ENCODE measurements around the gene CNKSR1.

GRCh38 chr1:26184086-26184485 is 6.8 kb downstream of the CNKSR1 start:
- TF ChIP-seq, protein P1, sequence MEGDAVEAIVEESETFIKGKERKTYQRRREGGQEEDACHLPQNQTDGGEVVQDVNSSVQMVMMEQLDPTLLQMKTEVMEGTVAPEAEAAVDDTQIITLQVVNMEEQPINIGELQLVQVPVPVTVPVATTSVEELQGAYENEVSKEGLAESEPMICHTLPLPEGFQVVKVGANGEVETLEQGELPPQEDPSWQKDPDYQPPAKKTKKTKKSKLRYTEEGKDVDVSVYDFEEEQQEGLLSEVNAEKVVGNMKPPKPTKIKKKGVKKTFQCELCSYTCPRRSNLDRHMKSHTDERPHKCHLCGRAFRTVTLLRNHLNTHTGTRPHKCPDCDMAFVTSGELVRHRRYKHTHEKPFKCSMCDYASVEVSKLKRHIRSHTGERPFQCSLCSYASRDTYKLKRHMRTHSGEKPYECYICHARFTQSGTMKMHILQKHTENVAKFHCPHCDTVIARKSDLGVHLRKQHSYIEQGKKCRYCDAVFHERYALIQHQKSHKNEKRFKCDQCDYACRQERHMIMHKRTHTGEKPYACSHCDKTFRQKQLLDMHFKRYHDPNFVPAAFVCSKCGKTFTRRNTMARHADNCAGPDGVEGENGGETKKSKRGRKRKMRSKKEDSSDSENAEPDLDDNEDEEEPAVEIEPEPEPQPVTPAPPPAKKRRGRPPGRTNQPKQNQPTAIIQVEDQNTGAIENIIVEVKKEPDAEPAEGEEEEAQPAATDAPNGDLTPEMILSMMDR (IDR thresholded peaks at IDR 0.05; ENCODE audit: low read length) = no peak
- TF ChIP-seq EZH2 (IDR thresholded peaks at IDR 0.05; ENCODE audit: borderline replicate concordance, low read length) = no peak
